A549 (cell line): ENCODE measurements around the gene NCOA1.

Experiments
- CHD4 ChIP-seq: fragments of 200-600 bp; sonication (generic); IDR thresholded peaks from 2 replicates; pipeline ENCODE4 v1.6.1; 2016; ENCODE audit warnings: antibody characterized with exemption, mild to moderate bottlenecking, borderline replicate concordance
- CTCF ChIP-seq: fragments of >200 bp; sonication (Bioruptor Twin); formaldehyde crosslinking; IDR thresholded peaks from 3 replicates; pipeline ENCODE4 v1.5.1; 2016
- HOXA7 ChIP-seq: fragments of 250-450 bp; sonication (Bioruptor Pico); IDR thresholded peaks from 2 replicates; pipeline ENCODE4 v1.5.0; 2020; ENCODE audit warnings: mild to moderate bottlenecking, moderate library complexity
- MAX ChIP-seq: IDR thresholded peaks from 2 replicates; pipeline ENCODE4 v1.6.1; 2012
- MAZ ChIP-seq: fragments of 150-350 bp; IDR thresholded peaks from 2 replicates; pipeline ENCODE4 v1.6.1; 2014; ENCODE audit warnings: antibody characterized with exemption, low read depth, low read length, borderline replicate concordance
- POLR2A ChIP-seq: IDR thresholded peaks from 2 replicates; pipeline ENCODE4 v1.6.1; 2012; ENCODE audit warnings: mild to moderate bottlenecking, low read length
- RAD21 ChIP-seq, 2 experiments: fragments of >200 bp in 1 of 2; sonication (Bioruptor Twin) in 1 of 2; formaldehyde crosslinking in 1 of 2; IDR thresholded peaks in 1 of 2; conservative IDR thresholded peaks in 1 of 2; 2 replicates in 1 of 2; 3 replicates in 1 of 2; pipeline ENCODE4 v1.6.1; 2012 to 2018; ENCODE audit warnings: inconsistent platforms in 1 of 2

- TF ChIP-seq CTCF (no peak), RAD21 (conservative IDR thresholded peaks at IDR 0.05 in 1 of 2, IDR thresholded peaks at IDR 0.05 in 1 of 2) (no peak), CHD4 (no peak), MAX (no peak), HOXA7 (CRISPR knock-in tag) (no peak), MAZ (no peak), POLR2A (no peak)
These were observed 137.7 kb downstream of the NCOA1 start for GRCh38 chr2:24628746-24629145.
